HG03108 (cell line): ENCODE measurements around the gene VAV1.
"Not testable (repeated sequence)": the region's sequence is repeated elsewhere in the genome, so short reads cannot be mapped to it uniquely, and the experiment has no call there.

ENCODE experiments used
- ATAC-seq: cut with Tn5 transposase; IDR thresholded peaks from one replicate; pipeline ENCODE4 v1.9.1; 2021; ENCODE audit warnings: moderate library complexity; ENCODE audit not compliant: unreplicated experiment

Gene VAV1

GRCh38 chr19:6842871-6843607, 70.5 kb downstream of the VAV1 start:
- no peak for ATAC-seq

GRCh38 chr19:6847828-6848200, 75.3 kb downstream of the VAV1 start:
- no peak for ATAC-seq

GRCh38 chr19:6848986-6849385, 76.5 kb downstream of the VAV1 start:
- ATAC-seq: no peak

GRCh38 chr19:6849876-6850275, 77.4 kb downstream of the VAV1 start:
- ATAC-seq: no peak

GRCh38 chr19:6851359-6851758, 78.9 kb downstream of the VAV1 start:
- no peak for ATAC-seq

GRCh38 chr19:6852001-6852400, 79.5 kb downstream of the VAV1 start:
- no peak for ATAC-seq

- no peak for ATAC-seq
These were observed 81.4 kb downstream of the VAV1 start for GRCh38 chr19:6853868-6854267.

GRCh38 chr19:6854758-6855157, 82.2 kb downstream of the VAV1 start:
- no peak for ATAC-seq

- ATAC-seq: no peak
These were observed 84.4 kb downstream of the VAV1 start for GRCh38 chr19:6856749-6857372.

GRCh38 chr19:6861683-6862286, 89.3 kb downstream of the VAV1 start:
- no peak for ATAC-seq

GRCh38 chr19:6862673-6863078, 90.2 kb downstream of the VAV1 start:
- peak; percentile 63 for ATAC-seq

GRCh38 chr19:6864325-6864940, 91.9 kb downstream of the VAV1 start:
- no peak for ATAC-seq

- no peak for ATAC-seq
These were observed 93.3 kb downstream of the VAV1 start for GRCh38 chr19:6865849-6866248.

- ATAC-seq: no peak
These were observed 94.2 kb downstream of the VAV1 start for GRCh38 chr19:6866741-6867151.

- no peak for ATAC-seq
These were observed 95.8 kb downstream of the VAV1 start for GRCh38 chr19:6868351-6868750.

- not testable (repeated sequence) for ATAC-seq
These were observed 96.8 kb downstream of the VAV1 start for GRCh38 chr19:6869151-6869882.

- ATAC-seq: no peak
These were observed 101.4 kb downstream of the VAV1 start for GRCh38 chr19:6873708-6874431.

GRCh38 chr19:6875218-6875617, 102.7 kb downstream of the VAV1 start:
- no peak for ATAC-seq

- no peak for ATAC-seq
These were observed 104.2 kb downstream of the VAV1 start for GRCh38 chr19:6876748-6877147.

- ATAC-seq: no peak
These were observed 105.3 kb downstream of the VAV1 start for GRCh38 chr19:6877766-6878165.
